Stimulated activated CD4-positive, alpha-beta T cell treated with anti-CD3 and anti-CD28 coated beads, Interleukin-1b, Interleukin-23, amount 100 ng/mL, for 4 hours (primary cell): ENCODE results near the gene FBXO46.
"Not testable (repeated sequence)": the region's sequence is repeated elsewhere in the genome, so short reads cannot be mapped to it uniquely, and the experiment has no call there.

ENCODE experiments used
- DNase-seq, 2 donors: peaks; one replicate each; pipeline ENCODE4 v3.0.0-alpha.2; 2020; ENCODE audit warnings: low read depth in 2 of 2

Gene FBXO46

GRCh38 chr19:45685045-45685444 is 45.7 kb downstream of the FBXO46 start:
- DNase-seq = not testable (repeated sequence)

- DNase-seq = no peak
These were observed 47.8 kb downstream of the FBXO46 start for GRCh38 chr19:45682908-45683307.

GRCh38 chr19:45682117-45682516 is 48.6 kb downstream of the FBXO46 start:
- no peak for DNase-seq

GRCh38 chr19:45681391-45682015 is 49.2 kb downstream of the FBXO46 start:
- peak; percentile 77 to 81 for DNase-seq

GRCh38 chr19:45677351-45678230 is 53.1 kb downstream of the FBXO46 start:
- DNase-seq = peak; percentile 76 to 82

- DNase-seq = peak; percentile 48 to 68
These were observed 53.8 kb downstream of the FBXO46 start for GRCh38 chr19:45676851-45677263.

GRCh38 chr19:45674946-45675345 is 55.8 kb downstream of the FBXO46 start:
- DNase-seq = no peak

- DNase-seq = peak in 1 of 2 donors; percentile 43
These were observed 59.8 kb downstream of the FBXO46 start for GRCh38 chr19:45670670-45671453.

GRCh38 chr19:45668342-45668871 is 62.3 kb downstream of the FBXO46 start:
- DNase-seq = no peak

GRCh38 chr19:45667620-45668341 is 62.9 kb downstream of the FBXO46 start, which contains the start of gene GIPR:
GIPR (plus strand) TSS chr19:45668221; CDS start chr19:45669521, 1,300 bp downstream.
- peak in 1 of 2 donors; percentile 51 for DNase-seq

- DNase-seq = no peak
These were observed 66.1 kb downstream of the FBXO46 start for GRCh38 chr19:45664575-45664974.

GRCh38 chr19:45663800-45664199 is 66.9 kb downstream of the FBXO46 start:
- no peak for DNase-seq

- DNase-seq = no peak
These were observed 70.1 kb downstream of the FBXO46 start for GRCh38 chr19:45660636-45661035.
